ENCODE measurements around the gene RPP21.

RPP21 gene

DNA sequence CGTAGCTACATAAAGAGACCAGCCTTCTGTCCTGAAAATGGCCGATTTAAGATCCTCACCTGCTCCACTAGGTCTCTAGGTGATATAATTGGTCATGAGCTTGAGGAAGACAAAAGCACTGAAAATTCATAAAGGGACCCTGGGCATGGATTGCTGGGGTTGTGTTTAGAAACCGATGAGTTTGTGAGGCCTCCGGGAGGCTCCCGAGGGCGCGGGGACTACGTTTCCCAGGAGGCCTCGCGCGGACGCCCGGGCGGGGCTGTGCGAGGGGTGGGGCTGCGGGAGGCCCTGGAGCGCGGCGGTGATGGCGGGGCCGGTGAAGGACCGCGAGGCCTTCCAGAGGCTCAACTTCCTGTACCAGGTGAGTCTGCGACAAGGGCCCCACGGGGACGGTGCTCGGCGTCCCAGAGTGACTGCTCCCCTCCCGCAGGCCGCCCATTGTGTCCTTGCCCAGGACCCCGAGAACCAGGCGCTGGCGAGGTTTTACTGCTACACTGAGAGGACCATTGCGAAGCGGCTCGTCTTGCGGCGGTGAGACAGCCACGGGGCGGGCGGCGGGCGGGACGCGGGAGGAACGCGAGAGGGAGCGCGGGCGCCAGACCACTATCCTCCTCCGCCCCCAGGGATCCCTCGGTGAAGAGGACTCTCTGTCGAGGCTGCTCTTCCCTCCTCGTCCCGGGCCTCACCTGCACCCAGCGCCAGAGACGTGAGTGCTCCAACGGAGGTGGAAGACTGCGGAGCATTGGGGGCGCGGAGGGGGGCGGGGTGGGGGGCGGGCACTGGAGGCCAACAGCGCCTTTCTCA is at the start of gene RPP21:
Gene RPP21 (plus strand): TSS at position 289 of the 804 bp plus-strand sequence. CDS start 16 bp downstream, at position 305.
- DNase-seq: peak; percentile 90

DNA sequence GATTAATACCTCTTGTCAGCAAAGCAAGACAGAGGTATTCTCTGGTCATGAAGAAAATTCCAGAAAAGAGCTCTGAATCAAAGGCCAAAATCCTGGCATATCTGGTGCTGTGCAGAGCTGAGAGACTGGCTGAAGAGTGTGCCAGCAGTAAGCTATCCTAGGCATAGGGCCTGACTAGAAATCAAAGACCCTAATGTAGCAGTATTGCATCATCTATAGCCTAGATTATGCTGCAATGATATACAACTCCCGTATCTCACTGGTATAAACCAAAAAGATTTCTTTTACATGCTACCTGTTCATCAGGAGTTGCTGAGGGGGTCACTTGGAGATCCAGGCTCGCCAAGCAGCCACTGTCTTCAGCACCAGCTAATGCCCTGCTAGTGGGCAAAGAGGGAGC is 49.1 kb upstream of the RPP21 start:
- no peak for DNase-seq

DNA sequence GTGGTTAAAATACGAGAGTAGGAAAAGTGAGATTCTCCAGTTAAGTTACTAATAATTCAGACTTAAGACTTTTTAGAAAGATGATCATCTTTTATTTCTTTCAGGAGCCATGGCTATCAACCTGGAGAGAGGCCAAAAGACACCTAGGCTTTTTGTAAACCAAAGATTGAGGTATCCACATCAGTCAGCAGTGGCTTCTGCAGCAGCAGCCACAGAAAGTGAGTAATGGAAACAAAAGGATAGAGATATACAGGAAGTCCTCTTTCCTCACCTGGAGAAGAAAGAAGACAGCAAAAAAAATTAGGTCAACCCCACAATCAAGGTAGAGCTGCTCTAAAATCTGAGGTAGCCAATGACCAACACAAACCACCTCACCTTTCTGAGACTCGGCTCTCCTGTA is 41.0 kb upstream of the RPP21 start:
- DNase-seq: no peak

DNA sequence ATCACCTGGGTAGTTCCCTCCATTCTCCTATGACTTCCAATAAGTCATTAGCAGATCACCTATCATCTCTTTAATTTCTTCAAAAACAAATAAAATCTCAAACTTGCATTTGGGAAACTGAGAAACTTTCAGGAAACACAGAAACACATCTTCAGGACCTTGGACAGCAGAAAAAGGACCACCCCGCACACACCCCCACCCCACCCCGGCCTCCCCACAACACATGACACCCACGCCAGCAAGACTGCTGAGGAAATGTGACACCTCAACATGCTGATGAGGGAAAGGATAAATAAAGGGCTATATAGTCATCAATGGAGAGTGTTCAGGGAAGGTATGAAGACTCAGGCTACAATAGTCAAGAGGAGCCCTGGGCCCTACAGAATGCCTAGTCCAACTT is 33.9 kb upstream of the RPP21 start:
- DNase-seq: no peak

DNA sequence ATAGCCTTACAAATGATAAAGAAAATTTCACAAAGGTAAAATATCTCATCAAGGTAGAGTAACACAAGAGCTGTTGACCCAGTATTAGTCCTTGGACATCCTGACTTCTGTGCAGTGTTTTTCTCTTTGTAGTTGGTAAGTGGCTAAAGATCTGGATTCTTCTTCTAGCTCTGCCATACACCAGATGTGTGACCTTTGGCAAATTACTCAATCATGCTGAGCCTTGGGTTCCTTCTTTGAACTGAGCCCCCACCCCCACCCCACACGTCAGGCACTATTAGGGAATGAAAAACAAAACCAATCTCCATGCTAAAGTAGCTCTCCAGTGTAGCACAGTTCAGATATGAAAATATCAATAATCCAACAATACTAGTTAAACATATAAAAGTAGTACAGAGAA is 33.3 kb upstream of the RPP21 start:
- no peak for DNase-seq

DNA sequence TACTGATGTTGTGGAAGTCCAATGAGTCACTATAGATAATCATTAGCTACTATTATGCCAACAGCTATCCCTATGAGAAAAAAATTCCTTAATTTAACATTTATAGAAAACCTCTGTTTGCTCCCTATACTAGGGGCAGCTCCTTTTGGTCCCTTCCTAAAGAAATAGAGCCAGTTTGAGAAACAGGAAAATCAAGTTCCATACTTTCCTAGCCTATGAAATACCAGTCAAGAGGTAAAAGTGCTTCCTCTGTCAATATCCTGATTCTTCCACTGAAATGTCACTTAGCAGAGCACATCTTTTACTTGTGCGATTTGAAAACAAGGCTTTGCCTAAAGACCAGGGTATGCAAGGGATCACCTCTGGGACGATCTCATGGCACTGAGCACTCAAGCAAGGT is 32.7 kb upstream of the RPP21 start:
- DNase-seq: no peak

DNA sequence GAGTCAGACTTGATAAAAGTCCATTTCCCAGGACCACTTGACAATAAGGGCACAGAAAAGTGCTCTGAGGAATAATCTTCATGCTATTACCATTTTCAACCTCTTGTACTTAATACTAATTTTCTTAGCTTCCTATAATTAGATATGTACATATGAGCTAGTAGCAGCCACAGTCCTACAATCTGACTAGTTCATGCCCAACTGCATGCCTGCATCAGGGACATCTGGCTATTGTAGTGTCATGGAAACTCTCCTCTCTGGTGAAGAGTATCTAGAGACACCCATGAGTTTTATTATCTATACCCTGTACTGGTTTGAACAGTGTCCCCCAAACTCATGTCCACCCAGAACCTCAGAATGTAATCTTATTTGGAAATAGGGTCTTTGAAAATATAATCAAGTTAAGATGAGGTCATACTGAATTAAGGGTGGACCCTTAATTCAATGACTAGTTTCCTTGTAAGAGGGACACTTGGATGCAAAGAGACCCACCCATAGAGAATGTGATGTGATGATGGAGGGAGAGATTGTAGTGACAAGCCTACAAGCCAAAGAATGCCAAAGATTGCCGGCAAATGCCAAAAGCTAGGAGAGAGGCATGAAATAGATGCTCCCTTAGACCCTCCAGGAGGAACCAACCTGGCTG is 32.2 kb upstream of the RPP21 start:
- DNase-seq: no peak

DNA sequence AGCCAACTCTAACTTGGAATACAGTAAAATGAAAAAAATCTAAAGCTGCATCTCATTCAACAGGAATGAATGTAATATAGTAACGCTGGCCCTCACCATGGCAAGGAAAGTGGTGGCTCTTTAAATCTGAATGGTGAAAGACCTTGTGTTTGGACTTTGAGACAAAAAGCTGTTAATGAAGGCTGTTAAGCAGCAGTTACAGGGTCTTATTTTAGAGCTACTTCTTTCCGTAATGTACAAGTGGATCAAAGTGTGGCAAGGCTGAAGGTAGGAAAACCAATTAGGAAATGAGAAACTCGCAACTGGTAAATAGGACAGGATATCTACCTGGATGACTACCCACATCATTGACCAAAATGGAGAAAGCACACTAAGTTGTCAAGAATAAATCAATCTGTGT is 29.8 kb upstream of the RPP21 start:
- no peak for DNase-seq

DNA sequence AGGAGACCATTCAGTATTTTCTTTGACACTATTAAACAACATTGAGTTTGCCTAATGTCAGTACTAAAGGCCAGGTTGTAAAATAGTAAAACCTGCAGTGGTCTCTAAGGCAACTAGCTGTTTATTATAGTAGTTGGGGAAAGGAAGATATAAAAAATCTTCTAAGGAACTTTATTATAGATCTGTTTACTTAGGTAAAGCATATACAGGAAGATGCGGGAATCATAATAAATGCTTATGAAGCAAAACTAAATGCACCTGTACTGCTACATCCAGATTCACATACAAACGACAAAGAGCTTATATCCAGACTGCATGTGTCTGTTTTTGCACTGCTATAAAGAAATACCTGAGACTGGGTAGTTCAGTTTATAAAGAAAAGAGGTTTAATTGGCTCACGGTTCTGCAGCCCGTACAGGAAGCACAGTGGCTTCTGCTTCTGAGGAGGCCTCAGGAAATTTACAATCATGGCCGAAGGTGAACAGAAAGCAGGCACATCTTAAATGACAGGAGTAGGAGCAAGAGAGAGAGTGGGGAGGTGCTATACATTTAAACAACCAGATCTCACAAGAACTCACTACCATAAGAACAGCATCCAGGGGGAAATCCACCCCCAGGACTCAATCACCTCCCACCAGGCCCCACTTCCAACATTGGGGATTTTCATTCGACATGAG is 26.9 kb upstream of the RPP21 start:
- no peak for DNase-seq

DNA sequence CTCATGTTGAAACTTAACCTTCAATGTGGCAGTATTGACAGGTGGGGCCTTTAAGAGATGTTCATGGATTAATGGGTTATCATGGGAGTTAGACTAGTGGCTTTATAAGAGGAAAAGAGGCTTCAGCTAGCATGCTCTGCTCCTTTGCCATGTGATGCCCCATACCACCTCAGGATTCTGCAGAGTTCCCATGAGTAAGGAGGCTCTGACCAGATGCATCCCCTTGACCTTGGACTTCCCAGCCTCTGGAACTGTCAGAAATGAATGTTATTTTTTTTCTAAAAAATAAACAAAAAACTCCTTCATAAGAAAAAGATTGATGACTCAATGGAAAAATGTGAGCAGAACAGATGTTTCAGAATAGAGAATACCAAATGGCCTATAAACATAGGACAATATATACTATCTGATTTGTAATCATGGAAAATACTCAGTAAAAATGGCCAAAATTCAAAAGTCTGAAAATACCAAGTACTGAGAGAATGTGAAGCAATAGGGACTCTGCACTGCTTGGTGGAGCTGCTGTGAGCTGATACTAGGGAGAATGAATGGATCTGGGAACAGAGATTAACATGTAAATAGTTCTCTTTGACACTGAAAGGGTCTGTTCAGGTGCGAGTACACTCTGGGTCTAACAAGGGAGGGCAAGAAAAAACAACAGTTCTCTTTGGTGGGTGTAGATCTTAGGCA is 25.7 kb upstream of the RPP21 start:
- no peak for DNase-seq

DNA sequence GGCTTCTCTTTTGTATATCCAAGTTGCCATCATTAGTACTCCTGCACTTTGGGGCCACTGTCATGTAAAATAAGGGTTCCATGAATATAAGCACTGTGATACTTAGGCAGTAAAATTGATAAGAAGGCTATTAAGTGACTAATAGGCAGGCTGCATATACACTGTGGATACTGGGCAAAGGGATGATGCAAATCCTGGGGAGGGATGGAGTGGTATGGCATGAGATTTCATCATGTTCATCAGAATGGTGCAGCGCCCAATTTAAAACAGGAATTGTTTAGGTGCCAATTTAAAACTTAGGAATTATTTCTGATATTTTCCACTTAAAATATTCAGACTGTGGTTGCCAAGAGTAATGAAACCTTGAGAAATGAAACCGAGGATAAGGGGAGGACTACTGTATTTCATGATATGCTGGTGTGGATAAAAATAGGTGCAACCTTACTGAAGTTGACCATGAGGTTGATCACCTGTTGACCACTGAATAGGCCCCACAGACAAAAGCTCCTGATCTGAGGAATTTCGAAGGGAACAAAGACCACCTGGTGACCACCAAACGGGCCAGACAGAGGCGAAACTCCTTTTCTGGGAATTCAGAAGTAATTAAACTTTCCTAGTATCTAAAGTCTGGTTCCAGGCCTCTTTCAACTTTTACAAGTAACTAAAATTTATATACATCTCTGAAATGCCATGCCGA is 23.1 kb upstream of the RPP21 start:
- DNase-seq: no peak

DNA sequence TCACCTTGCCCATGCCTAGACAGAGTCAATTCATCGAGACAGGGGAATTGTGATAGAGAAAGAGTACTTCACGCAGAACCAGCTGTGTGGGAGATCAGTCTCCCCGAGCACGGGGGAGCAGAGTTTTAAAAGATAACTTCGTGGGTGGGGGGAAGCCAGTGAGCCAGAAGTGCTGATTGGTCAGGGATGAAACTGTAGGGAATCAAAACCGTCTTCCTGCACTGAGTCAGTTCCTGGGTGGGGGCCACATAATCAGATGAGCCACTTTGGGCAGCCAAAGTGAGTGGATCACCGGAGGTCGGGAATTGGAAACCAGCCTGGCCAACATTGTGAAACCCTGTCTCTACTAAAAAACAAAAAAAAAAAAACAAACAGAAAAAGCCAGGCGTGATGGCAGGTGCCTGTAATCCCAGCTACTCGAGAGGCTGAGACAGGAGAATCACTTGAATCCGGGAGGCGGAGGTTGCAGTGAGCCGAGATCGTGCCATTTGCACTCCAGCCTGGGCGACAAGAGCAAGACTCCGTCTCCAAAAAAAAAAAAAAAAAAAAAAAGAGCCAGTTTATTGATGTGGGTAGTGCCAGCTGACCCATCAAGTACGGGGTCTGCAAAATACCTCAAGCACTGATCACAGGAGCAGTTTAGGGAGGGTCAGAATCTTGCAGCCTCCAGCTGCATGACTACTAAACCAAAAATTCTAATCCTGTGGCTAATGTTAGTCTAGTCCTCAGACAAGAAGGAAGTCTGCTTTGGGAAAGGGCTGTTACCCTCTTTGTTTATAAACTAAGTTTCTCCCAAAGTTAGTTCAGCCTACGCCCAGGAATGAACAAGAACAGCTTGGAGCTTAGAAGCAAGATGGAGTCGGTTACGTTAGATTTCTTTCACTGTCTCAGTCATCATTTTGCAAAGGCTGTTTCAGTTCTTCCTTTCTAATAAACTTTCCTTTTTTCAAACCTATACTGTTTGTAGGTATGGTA is 22.1 kb upstream of the RPP21 start:
- peak; percentile 26 for DNase-seq

DNA sequence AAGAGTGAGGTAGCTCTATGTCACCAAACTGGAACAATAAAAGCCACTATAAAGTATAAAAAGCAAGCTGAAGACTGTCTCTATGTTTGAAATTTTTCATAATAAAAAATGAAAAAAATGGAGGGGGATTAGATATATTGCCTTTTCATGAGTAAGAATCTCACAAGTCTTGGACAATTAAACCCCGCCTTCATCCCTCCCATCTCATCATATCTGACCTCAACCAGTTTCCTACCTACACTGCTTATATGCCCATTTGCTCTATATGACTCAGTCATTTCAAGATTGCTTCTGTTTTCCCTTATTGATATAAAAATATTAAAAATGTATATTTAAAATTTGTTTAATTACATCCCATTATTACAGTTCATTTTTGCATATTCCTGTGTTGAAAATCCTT is 21.1 kb upstream of the RPP21 start:
- DNase-seq: no peak

DNA sequence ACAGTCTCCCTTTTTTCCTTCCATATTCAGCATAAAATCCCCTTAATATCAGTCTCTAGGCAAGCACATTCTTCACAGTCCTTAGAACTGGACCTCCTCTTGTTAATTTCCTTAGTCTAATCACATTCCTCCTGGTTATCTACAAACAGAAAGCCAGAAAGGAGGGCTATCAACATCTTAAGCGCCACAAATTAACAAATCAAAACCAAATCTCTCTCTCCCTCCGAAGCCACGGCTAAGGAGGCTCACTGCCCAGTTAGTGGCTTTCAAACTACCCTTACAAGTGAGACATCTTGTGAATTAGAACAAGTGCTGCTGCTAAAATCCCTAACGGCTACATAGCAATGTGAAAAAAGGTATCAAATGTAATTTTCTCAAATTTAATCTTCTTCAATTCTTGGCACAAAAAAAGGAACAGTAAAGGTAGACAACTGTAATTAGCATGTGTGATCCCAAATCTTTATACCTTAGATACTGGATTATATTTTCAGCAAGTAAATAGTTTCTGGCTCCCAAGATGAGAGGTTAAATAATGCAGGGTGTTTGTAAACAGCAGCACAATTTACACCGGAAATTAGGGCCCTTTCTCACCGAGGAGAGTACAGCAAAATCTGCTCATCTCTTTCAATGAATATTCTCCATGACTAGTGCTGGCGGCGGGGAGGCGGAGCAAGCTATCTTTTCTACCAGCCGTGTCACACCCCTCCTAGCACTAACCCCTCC is 19.6 kb upstream of the RPP21 start:
- peak; percentile 89 for DNase-seq

DNA sequence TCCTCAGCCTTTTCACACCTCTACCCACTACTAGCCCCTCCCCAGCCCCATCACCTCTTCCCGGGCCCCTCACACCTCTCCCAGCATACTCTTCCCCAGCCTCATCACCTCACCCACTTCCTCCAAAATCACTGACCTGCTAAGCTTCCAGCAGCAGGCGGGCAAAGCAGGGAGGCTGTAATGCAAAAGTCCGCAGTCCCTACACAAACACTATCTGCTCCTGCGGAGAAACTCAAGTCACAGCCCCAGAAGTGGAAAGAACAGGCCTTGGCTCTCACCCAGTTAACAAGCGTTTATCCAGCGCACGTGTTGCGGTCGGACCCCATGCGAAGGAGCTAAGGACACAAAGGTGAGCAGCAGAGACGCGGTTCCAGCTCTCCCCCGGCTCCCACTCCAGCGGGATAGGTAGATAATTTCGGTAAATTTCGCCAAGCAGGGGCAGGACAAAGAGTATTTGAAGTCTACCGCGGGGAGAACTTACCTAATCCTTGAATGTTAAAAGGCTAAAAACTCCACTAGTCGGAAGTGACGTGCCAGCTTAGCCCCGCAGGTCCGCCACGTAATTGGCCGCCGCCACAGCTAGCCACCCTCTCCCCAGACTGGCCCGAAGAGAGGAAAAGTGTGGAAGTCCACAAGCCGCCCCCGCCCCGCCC is 19.0 kb upstream of the RPP21 start:
- peak; percentile 79 for DNase-seq

DNA sequence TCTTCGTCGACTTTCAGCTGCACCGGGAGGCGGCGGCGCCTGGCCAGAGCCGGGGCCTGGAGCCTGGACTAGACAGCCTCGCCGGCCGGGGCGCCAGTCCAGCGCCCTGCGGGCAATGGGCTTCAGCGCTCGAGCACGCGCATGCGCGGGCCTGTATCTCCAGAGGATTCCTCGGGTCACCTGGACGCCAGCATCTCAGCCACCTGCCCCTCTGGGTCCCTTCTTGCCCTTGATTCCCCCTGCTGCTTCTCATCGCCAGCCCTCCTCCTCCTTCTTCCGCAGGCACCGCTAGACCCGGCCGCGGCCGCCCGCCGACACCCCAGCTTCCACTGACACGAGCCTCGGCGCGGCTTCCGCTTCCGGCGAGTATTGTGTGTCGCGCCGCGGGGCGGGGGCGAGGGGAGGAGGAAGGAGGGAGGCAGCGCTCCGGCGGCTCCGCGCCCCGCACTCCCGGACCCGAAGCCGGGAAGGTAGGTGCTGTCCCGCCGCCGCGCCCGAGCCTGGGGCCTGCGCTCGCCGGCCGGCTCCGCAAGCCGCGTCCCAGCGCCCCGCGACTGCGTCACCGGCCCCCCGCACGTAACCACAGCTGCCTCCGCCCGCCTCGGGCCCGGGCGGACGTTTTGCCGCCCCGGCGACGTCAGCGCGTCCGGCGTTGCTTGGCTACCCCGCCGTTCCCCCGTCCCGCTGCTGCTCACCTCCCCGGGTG is 18.3 kb upstream of the RPP21 start, which contains the start of gene TRIM39:
Gene TRIM39 (plus strand): TSS at position 402 of the 706 bp plus-strand sequence. CDS start 2,391 bp downstream, outside the sequence.
- peak; percentile 91 for DNase-seq

DNA sequence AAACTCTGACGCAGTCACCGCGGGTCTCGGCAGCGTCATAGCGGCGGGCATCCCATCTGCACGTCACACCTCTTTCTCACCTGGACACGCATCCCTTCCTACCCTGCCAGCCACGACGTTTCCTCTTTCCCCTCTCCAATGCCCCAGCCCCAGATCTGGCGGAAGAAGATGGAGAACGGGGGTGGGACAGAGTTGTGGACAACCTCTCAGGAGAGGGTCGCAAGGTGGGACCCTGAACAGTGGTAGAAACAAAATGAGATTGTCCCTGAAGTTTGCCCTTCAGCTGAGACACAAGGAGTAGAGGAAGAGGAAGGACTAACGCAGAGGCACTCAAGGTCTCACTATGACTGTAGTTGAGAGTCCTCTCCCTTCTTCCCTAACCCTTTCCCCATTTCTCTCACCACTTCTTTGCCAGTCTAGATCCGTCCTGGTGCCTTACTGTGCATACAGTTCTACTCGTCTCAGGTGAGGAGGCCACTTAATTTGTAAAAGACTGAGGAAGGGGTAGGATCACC is 17.7 kb upstream of the RPP21 start:
- DNase-seq: no peak

DNA sequence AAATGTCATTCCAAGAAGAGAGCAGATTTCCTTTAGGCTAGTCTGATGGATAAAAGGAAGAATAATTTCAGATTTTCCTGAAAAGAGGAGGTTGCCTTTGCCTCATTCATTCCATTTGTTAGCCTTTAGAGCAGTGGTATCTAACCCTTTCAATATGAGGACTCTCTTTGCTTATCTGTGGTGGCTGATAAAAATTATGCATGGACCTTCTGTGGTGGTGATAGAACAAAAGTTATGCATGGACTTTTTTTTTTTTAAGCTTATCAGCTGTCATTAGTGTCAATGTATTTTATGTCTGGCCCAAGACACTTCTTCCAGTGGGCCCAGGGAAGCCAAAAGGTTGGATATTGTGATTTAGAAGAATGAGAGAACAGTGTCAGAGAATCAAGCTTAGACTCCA is 16.6 kb upstream of the RPP21 start:
- DNase-seq: no peak

DNA sequence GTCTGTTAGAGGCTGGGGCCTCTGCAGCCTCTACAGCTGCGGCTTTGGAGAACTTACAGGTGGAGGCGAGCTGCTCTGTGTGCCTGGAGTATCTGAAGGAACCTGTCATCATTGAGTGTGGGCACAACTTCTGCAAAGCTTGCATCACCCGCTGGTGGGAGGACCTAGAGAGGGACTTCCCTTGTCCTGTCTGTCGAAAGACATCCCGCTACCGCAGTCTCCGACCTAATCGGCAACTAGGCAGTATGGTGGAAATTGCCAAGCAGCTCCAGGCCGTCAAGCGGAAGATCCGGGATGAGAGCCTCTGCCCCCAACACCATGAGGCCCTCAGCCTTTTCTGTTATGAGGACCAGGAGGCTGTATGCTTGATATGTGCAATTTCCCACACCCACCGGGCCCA is 15.6 kb upstream of the RPP21 start:
- DNase-seq: no peak
